Activated naive CD4-positive, alpha-beta T cell treated with anti-CD3 and anti-CD28 coated beads, Interleukin-2, amount 50 U/mL, for 24 hours (primary cell): ENCODE results near the gene MTNR1A.

Experiments used
- H3K27ac Mint-ChIP-seq: one replicate; pipeline ENCODE4 v1.8.0; 2021; ENCODE audit warnings: mild to moderate bottlenecking, mixed read lengths
- H3K27me3 Mint-ChIP-seq: one replicate; pipeline ENCODE4 v1.8.0; 2021; ENCODE audit warnings: mixed read lengths
- H3K36me3 Mint-ChIP-seq: one replicate; pipeline ENCODE4 v1.8.0; 2021; ENCODE audit warnings: mixed read lengths
- H3K4me1 Mint-ChIP-seq: one replicate; pipeline ENCODE4 v1.8.0; 2021; ENCODE audit warnings: mixed read lengths
- H3K4me3 Mint-ChIP-seq: one replicate; pipeline ENCODE4 v1.8.0; 2021; ENCODE audit warnings: mild to moderate bottlenecking, mixed read lengths
- H3K9me3 Mint-ChIP-seq: one replicate; pipeline ENCODE4 v1.8.0; 2021; ENCODE audit warnings: mixed read lengths

The MTNR1A gene

DNA sequence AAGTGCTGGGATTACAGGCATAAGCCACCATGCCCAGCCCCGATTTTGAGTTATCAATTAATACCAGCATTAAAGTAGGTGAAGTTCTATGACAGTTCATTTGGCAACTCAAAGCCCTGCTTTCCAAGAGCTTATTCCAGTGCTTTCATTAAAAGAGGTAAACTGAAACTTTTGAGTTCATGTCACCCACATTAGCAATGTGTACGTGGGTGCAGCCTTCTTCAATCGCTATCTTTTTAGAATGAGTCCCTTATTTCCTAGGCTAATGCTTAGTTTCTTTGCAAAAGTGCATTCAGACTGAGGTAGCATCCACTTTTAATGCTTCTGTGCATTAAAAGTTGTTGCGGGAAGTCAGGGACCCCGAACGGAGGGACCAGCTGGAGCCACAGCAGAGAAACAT is 26.1 kb upstream of the MTNR1A start:
- H3K27ac Mint-ChIP-seq, result no peak overlapping the region
- H3K4me1 Mint-ChIP-seq, result no peaks in the 10 kb centered on the region
- H3K36me3 Mint-ChIP-seq, result no peaks in the 10 kb centered on the region
- H3K4me3 Mint-ChIP-seq, result no peak overlapping the region
- peaks cover 6% of the 10 kb centered on the region for H3K27me3 Mint-ChIP-seq
- no peaks in the 10 kb centered on the region for H3K9me3 Mint-ChIP-seq

DNA sequence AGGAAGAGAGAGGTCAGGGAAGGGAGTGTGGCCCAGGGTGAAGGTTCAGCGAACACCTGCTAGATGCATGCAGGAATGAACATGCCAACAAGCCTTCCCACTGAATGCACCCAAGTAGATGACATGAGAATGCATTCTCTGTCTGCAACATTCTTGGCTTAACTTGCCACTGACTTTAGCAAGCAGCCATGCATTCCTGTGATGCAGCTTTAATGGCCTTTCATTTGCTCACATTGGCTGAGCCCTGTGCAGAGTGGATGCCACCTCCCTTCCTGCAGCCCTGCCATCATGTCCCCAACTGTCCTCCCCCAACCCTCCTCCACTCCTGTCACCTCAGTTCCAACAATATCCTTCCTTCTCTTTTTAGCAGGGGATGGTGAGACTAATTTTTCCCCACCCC is 25.3 kb upstream of the MTNR1A start:
- no peaks in the 10 kb centered on the region for H3K36me3 Mint-ChIP-seq
- no peaks in the 10 kb centered on the region for H3K9me3 Mint-ChIP-seq
- H3K27me3 Mint-ChIP-seq, result peaks cover 7% of the 10 kb centered on the region
- H3K27ac Mint-ChIP-seq, result no peak overlapping the region
- no peaks in the 10 kb centered on the region for H3K4me1 Mint-ChIP-seq
- H3K4me3 Mint-ChIP-seq, result no peak overlapping the region

DNA sequence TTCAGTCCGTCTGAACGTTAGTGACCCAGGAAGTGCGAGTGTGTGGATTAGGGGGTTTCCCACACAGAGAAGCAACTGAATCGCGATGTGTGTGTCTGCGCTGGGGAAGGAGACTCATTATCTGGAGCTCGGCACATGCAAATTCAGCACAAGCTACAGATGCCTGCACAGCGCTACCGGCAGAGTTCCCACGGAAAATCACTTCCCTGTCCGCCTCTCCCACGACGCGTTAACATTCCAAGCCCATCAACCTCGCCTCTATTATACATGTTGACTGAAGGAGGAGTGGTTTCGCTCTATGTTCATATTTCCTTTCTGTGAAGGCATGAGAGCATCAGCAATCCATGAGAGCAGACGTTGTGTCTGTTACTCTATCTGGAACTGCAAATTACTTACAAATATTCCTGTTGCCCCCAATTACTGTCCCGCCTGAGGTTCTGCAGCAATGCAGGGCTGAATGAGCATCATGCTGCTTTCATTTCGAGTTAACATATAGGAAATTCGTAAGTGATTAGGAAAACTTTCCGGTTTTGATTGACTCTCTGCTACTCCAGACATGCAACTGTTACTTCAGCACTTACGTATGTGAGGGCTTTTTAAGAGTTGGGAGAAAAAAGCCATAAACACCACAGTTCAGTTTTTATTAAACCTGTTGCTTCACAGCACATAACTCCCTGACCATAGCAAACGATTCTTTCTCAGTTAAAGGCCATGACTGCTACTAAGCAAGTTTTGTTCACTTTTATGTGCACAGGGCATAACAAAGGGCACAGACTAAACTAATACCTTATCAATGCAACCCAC is 15.0 kb upstream of the MTNR1A start:
- H3K36me3 Mint-ChIP-seq, result no peaks in the 10 kb centered on the region
- H3K9me3 Mint-ChIP-seq, result no peaks in the 10 kb centered on the region
- no peak overlapping the region for H3K4me3 Mint-ChIP-seq
- no peaks in the 10 kb centered on the region for H3K27me3 Mint-ChIP-seq
- H3K4me1 Mint-ChIP-seq, result no peaks in the 10 kb centered on the region
- H3K27ac Mint-ChIP-seq, result no peak overlapping the region

DNA sequence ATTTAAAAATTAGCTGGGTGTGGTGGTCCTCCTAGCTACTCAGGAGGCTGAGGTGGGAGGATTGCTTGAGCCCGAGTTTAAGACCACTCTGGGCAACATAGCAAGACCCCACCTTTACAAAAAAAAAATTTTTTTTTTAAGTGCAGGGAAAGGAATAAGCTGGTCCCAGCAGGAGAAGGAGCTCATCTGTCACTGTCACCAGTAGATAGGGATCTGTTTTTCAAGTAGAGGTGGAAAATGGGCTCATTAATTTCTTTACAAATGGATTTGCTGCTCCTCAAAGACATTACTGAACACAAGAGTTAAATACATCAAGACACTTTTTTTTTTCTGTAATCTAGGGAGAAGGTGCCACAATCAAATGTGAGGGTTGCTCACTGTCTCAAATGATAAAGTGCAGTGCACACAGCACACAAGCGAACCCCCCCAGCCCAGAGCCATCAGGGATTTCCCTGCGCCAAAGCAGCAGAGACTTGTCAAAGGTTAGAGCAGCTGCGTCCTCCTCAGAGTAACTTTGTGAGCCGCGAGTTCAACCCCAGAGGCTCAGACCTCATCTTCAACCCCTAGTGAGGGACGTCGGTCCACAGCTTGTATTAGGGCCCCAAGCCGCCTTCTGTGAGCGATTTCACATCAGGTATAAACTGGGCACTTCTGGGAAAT is 14.3 kb upstream of the MTNR1A start:
- Mint-ChIP-seq H3K36me3 (no peaks in the 10 kb centered on the region), H3K9me3 (no peaks in the 10 kb centered on the region), H3K27me3 (no peaks in the 10 kb centered on the region), H3K27ac (no peak overlapping the region), H3K4me1 (no peaks in the 10 kb centered on the region), H3K4me3 (no peak overlapping the region)

DNA sequence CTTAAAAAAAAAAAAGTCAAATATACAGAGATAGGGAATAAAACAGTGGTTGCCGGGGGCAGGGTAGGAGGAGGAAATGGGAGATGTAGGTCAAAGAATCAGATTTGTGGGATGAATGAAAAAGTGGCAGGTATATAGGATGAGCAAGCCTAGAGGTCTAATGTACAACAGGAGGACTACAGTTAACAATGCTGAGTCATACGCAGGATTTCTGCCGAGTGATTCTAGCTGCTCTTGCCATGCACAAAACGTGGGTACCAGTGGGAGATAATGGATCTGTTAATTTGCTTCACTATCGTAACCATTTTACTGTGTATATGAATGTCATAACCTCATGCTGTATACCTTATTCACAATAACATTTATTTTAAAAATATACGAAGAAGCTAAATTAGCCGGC is 10.7 kb upstream of the MTNR1A start:
- no peak overlapping the region for H3K27ac Mint-ChIP-seq
- H3K9me3 Mint-ChIP-seq, result no peaks in the 10 kb centered on the region

DNA sequence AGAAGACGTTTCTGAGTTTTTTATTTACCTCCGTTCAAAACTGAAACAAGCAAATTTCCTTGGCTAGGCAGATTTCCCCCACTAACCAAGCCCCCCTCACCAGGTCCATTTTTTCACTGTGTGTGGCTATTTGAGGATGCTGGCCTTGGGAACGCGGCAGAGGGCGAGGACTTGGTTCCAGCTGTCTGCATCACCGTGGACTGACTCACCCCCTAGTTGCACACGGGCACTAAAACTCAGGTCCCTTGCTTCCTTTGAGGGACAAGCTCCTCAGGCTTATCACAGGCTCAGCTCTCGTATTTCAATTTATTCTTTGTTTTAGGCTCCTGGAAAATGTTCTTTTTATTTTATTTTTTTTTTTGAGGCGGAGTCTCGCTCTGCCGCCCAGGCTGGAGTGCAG is 8.4 kb upstream of the MTNR1A start:
- Mint-ChIP-seq H3K4me1 (no peaks in the 10 kb centered on the region), H3K27ac (no peak overlapping the region), H3K4me3 (no peak overlapping the region), H3K9me3 (no peaks in the 10 kb centered on the region), H3K27me3 (no peaks in the 10 kb centered on the region), H3K36me3 (no peaks in the 10 kb centered on the region)

More for the DNA sequence above, 10.7 kb upstream of the MTNR1A start:
- Mint-ChIP-seq H3K27me3 (no peaks in the 10 kb centered on the region), H3K4me1 (no peaks in the 10 kb centered on the region), H3K4me3 (no peak overlapping the region), H3K36me3 (no peaks in the 10 kb centered on the region)

DNA sequence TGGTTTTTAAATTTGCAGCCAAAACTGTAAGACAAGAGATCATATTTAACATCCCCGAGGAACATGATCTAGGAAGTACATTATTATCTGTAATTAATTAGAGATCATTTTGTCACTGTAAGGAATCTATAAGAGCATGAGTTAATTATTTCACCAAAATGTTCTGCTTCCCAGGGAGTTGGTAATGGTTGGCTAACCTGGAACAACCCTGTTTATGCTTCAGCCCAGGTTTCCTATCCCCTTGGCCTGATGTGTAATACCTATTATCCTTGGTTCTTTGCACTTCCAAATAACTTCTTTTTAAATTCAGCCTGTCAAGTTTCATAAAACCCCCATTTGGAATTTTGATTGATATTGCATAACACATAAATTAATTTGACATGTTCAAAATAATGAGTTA is 6.4 kb upstream of the MTNR1A start:
- Mint-ChIP-seq H3K27me3 (no peaks in the 10 kb centered on the region), H3K36me3 (no peaks in the 10 kb centered on the region)

DNA sequence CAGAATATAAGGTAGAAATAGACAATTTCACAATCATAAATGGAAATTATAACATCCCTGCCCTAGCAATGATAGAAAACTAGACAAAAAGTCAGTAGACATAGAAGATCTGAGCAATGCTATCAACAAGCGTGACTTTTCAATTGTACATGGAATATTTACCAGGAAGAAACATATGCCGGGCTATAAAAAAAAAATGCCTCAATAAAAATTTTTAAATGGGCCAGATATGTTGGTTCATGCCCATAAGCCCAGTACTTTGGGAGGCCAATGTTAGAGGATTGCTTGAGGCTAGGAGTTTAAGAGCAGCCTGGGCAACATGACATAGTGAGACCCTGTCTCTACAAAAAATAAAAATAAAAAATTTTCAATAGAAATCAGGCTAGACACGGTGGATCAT is 5.3 kb upstream of the MTNR1A start:
- Mint-ChIP-seq H3K9me3 (peaks cover 3% of the 10 kb centered on the region), H3K27ac (no peak overlapping the region)

More for the DNA sequence above, 6.4 kb upstream of the MTNR1A start:
- H3K9me3 Mint-ChIP-seq, result no peaks in the 10 kb centered on the region
- no peak overlapping the region for H3K4me3 Mint-ChIP-seq
- H3K27ac Mint-ChIP-seq, result no peak overlapping the region
- H3K4me1 Mint-ChIP-seq, result no peaks in the 10 kb centered on the region

DNA sequence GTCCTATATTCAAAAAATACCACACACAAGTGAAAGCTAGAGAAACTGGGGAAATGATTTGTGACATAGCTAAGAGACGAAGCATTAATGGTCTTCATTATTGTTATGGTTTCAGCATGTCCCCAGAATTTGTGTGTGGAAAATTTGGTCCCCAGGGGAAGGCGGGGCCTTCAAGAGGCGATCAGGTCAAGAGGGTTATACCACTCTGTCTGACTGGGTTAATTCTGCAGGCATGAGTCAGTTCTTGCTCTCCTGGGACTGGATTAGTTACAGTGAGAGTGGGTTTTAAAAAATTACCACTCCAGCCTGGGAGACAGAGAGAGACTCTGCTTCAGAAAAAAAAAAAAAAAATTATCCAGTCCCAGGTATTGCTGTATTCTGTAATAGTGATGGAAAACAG is 2.1 kb upstream of the MTNR1A start:
- H3K27ac Mint-ChIP-seq, result no peak overlapping the region

More for the DNA sequence above, 5.3 kb upstream of the MTNR1A start:
- no peaks in the 10 kb centered on the region for H3K36me3 Mint-ChIP-seq
- H3K4me3 Mint-ChIP-seq, result no peak overlapping the region
- H3K27me3 Mint-ChIP-seq, result peaks cover 4% of the 10 kb centered on the region
- H3K4me1 Mint-ChIP-seq, result no peaks in the 10 kb centered on the region

DNA sequence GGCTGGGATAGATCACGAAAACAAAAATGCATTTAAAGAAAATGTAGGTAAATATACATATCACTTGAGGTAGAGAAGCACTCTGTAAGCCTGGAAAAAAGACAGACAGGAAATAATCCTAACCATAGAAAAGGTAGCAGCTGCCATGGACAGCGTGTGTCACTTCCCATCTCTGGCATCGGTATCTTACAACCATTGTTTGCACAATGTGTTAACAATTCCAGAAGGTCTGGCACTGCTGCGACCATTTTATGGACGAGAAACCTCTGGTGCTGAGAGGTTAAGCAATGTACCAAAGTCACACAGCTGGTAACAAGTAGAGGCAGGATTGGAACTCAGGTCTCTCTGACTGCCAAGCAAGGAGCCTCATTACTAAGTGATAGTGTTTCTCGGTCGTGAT is 1.7 kb upstream of the MTNR1A start:
- no peak overlapping the region for H3K4me3 Mint-ChIP-seq
- peaks cover 3% of the 10 kb centered on the region for H3K9me3 Mint-ChIP-seq
- H3K4me1 Mint-ChIP-seq, result no peaks in the 10 kb centered on the region
- H3K36me3 Mint-ChIP-seq, result no peaks in the 10 kb centered on the region
- no peak overlapping the region for H3K27ac Mint-ChIP-seq
- H3K27me3 Mint-ChIP-seq, result peaks cover 20% of the 10 kb centered on the region

More for the DNA sequence above, 2.1 kb upstream of the MTNR1A start:
- Mint-ChIP-seq H3K9me3 (peaks cover 3% of the 10 kb centered on the region), H3K4me3 (no peak overlapping the region), H3K4me1 (no peaks in the 10 kb centered on the region), H3K27me3 (peaks cover 20% of the 10 kb centered on the region), H3K36me3 (no peaks in the 10 kb centered on the region)

DNA sequence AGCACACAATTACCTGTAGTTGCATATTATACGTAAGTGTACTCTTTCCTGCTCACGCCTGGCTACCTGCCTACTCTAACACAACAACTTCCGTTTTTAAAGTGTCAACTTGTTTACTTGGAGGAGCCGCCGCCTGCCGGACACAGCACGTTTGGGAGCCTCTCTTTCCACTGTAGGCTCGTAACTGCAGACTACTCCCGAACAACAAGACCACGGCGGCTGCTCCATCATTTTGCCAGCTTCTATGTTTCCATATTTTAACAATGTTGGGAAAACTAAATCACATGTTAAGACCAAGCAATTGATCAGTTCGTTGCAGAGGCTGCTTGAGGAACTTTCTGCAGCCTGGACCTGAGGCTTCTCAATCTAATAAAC is 841 bp downstream of the MTNR1A start:
- H3K4me3 Mint-ChIP-seq, result no peak overlapping the region
- peaks cover 26% of the 10 kb centered on the region for H3K27me3 Mint-ChIP-seq
- H3K27ac Mint-ChIP-seq, result no peak overlapping the region
- no peaks in the 10 kb centered on the region for H3K36me3 Mint-ChIP-seq
- H3K4me1 Mint-ChIP-seq, result no peaks in the 10 kb centered on the region
- H3K9me3 Mint-ChIP-seq, result peaks cover 3% of the 10 kb centered on the region

DNA sequence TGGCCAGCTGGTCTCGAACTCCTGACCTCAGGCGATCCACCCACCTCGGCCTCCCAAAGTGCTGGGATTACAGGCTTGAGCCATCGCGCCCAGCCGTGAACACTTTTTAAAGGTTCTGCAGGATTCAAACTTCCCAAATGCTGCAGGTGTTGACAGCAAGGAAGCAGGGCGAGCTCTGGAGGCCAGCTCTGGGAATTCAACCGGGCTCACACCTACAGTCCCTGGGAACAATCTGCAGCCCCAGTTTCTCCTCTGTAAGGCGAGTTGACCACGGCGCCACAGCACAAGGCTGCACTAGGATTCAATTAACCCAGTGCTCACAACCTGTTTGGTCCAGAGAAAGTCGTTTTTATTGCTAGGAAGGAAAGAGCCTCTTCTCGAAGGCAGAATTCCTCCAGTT is 1.6 kb downstream of the MTNR1A start:
- H3K27me3 Mint-ChIP-seq, result peaks cover 26% of the 10 kb centered on the region
- peaks cover 3% of the 10 kb centered on the region for H3K9me3 Mint-ChIP-seq
- H3K4me1 Mint-ChIP-seq, result no peaks in the 10 kb centered on the region
- H3K36me3 Mint-ChIP-seq, result no peaks in the 10 kb centered on the region
- H3K4me3 Mint-ChIP-seq, result no peak overlapping the region
- no peak overlapping the region for H3K27ac Mint-ChIP-seq

DNA sequence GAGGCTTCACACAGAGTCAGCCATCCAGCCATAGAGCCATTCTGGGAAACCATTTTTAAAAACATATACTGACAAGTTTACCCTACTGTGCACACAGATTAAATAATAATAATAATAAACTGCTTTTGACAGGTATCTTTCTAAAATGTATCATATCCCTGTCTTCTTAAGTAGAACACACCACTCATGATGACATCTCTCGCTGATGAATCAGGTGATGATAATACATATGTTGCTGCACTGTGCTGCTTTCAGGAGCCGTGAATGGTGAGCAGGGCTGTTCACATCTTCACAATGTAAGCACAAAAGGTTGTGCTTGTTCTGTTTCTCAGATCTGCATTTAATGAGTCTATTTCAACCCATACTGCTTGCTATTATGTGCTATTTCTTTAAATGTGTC is 3.5 kb downstream of the MTNR1A start:
- Mint-ChIP-seq H3K36me3 (no peaks in the 10 kb centered on the region), H3K4me3 (no peak overlapping the region), H3K27ac (no peak overlapping the region), H3K9me3 (peaks cover 9% of the 10 kb centered on the region), H3K27me3 (peaks cover 26% of the 10 kb centered on the region), H3K4me1 (no peaks in the 10 kb centered on the region)

DNA sequence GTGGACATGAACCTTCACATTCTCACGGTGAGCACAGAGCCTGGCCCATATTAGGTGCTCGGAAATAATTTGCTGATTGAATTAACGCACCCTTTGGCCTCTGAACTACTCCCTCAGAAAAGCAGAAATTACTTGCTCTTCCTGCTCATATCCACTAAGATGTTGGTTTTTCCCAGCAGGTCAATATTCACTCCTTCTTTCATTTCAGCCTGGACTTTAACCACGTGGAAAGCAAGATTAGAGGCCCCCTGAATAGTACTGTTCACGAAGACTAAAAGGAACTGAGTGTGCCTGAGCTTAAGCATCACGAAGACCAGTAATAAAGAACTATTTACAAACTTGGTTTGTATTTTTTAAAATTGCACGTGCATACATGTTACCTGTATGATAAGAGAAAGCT is 9.9 kb downstream of the MTNR1A start:
- no peaks in the 10 kb centered on the region for H3K36me3 Mint-ChIP-seq
- no peaks in the 10 kb centered on the region for H3K4me1 Mint-ChIP-seq
- no peak overlapping the region for H3K4me3 Mint-ChIP-seq
- no peak overlapping the region for H3K27ac Mint-ChIP-seq
- peaks cover 6% of the 10 kb centered on the region for H3K9me3 Mint-ChIP-seq
- H3K27me3 Mint-ChIP-seq, result no peaks in the 10 kb centered on the region

DNA sequence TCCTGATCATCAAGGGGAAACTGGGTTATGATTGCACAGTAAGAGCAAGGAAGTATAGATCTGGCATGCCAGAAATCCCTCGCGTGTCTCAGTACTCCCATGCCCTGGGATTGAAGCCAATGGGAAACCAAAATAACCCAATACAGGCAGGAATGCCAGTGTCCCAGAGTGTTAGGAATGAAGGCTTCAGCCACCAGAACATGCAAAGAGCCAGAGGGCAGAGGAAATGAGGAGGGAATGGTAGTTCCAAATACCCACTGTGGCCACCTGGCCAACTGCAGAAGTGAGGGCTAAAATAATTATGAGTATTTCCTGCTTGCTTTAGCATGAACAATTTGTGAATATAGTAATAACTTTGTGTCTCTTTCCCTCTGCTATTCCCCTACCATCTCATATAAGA is 12.2 kb downstream of the MTNR1A start:
- Mint-ChIP-seq H3K4me1 (no peaks in the 10 kb centered on the region), H3K27ac (no peak overlapping the region), H3K27me3 (no peaks in the 10 kb centered on the region), H3K4me3 (no peak overlapping the region), H3K36me3 (no peaks in the 10 kb centered on the region), H3K9me3 (peaks cover 6% of the 10 kb centered on the region)

DNA sequence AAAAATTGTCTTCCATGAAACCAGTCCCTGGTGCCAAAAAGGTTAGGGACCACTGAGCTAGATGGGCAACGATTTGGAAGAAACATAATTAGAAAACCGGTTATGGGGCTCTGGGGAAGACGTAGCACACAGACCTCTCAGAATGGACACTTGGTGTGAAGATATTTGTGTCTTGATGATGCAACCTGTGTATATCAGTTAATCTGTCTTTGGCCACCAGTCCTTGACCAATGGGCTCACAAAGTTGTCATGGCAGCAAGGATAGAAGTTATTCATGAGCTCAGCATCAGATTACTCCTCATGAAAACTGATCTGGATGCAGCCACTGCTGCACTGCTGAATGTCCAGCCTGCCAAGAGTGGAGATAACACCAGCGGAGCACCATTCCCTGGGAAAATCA is 13.6 kb downstream of the MTNR1A start:
- Mint-ChIP-seq H3K4me3 (no peak overlapping the region), H3K36me3 (no peaks in the 10 kb centered on the region), H3K4me1 (no peaks in the 10 kb centered on the region), H3K27me3 (no peaks in the 10 kb centered on the region), H3K27ac (no peak overlapping the region), H3K9me3 (no peaks in the 10 kb centered on the region)
